ENCODE data around the gene GKN2. TPM values are rescaled to one million over a fixed set of nuclear protein-coding genes. Genes with fewer than 3 reads are reported as not detected.
A peak's percentile ranks its signal among the peaks of the same experiment; 100 is the strongest.

GKN2 gene
- polyA plus RNA-seq, 1 donor from 2014 or later, result not detected

DNA sequence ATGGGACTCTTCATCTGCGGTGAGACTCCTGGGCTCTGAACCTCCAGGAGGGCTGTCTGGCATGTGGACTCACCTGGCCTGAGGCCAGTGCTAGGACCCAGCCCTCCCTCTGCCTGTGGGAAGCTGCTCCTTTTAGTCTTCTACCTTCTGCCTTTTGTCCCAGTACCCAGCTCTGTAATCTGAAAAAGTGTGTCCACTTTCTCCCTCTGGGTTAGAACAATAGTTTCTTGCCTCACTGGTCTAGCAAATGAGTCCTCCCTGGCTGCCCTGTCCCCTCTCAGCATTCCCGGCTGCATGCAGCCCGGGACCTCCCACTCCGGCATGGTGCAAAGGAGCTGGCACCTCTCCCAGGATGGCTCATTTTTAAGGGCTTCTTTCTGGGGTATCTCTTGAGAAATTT is 25.9 kb downstream of the GKN2 start:
- H3K9ac ChIP-seq (ENCODE audit: low read length), result no peak overlapping the region
- H4K20me1 ChIP-seq (ENCODE audit: insufficient read depth), result no peaks in the 10 kb centered on the region
- H3F3A ChIP-seq (ENCODE audit: insufficient read depth, low read length, poor library complexity, severe bottlenecking), result no peaks in the 10 kb centered on the region
- H3K4me2 ChIP-seq (ENCODE audit: low read length), result no peak overlapping the region
- TF ChIP-seq CTCF (IDR thresholded peaks at IDR 0.05; ENCODE audit: poor library complexity, severe bottlenecking), result no peak
- TF ChIP-seq MXI1 (conservative IDR thresholded peaks at IDR 0.05; ENCODE audit: poor library complexity, severe bottlenecking), result no peak
- TF ChIP-seq, protein P1, sequence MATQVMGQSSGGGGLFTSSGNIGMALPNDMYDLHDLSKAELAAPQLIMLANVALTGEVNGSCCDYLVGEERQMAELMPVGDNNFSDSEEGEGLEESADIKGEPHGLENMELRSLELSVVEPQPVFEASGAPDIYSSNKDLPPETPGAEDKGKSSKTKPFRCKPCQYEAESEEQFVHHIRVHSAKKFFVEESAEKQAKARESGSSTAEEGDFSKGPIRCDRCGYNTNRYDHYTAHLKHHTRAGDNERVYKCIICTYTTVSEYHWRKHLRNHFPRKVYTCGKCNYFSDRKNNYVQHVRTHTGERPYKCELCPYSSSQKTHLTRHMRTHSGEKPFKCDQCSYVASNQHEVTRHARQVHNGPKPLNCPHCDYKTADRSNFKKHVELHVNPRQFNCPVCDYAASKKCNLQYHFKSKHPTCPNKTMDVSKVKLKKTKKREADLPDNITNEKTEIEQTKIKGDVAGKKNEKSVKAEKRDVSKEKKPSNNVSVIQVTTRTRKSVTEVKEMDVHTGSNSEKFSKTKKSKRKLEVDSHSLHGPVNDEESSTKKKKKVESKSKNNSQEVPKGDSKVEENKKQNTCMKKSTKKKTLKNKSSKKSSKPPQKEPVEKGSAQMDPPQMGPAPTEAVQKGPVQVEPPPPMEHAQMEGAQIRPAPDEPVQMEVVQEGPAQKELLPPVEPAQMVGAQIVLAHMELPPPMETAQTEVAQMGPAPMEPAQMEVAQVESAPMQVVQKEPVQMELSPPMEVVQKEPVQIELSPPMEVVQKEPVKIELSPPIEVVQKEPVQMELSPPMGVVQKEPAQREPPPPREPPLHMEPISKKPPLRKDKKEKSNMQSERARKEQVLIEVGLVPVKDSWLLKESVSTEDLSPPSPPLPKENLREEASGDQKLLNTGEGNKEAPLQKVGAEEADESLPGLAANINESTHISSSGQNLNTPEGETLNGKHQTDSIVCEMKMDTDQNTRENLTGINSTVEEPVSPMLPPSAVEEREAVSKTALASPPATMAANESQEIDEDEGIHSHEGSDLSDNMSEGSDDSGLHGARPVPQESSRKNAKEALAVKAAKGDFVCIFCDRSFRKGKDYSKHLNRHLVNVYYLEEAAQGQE (IDR thresholded peaks at IDR 0.05; ENCODE audit: borderline replicate concordance), result no peak
- no peak for TF ChIP-seq POLR2AphosphoS5 (IDR thresholded peaks at IDR 0.05)
- no peak for TF ChIP-seq RAD21 (conservative IDR thresholded peaks at IDR 0.05)
- no peak for TF ChIP-seq TAF1 (IDR thresholded peaks at IDR 0.05; ENCODE audit: low read depth)
- TF ChIP-seq SMC3 (conservative IDR thresholded peaks at IDR 0.05; ENCODE audit: poor library complexity), result no peak
- no peak for TF ChIP-seq EZH2 (IDR thresholded peaks at IDR 0.05; ENCODE audit: borderline replicate concordance, insufficient read depth, low read length, poor library complexity, severe bottlenecking)
- no peak for TF ChIP-seq EP300 (conservative IDR thresholded peaks at IDR 0.05; ENCODE audit: poor library complexity, severe bottlenecking)
- H2AFZ ChIP-seq (ENCODE audit: low read depth, low read length), result no peak overlapping the region
- H3K79me2 ChIP-seq (replicated peaks; ENCODE audit: insufficient read depth, low read length), result no peaks in the 10 kb centered on the region
- H3K27ac ChIP-seq (ENCODE audit: low read length), result no peak overlapping the region
- H3K36me3 ChIP-seq (ENCODE audit: insufficient read depth, low read length), result no peaks in the 10 kb centered on the region
- H3K9me3 ChIP-seq (ENCODE audit: low read length), result no peaks in the 10 kb centered on the region
- no peaks in the 10 kb centered on the region for H3K27me3 ChIP-seq (ENCODE audit: insufficient read depth, low read depth, low read length)
- no peak overlapping the region for H3K4me3 ChIP-seq (ENCODE audit: low read length)
- no peaks in the 10 kb centered on the region for H3K9me2 ChIP-seq (ENCODE audit: insufficient read depth, low read length)

DNA sequence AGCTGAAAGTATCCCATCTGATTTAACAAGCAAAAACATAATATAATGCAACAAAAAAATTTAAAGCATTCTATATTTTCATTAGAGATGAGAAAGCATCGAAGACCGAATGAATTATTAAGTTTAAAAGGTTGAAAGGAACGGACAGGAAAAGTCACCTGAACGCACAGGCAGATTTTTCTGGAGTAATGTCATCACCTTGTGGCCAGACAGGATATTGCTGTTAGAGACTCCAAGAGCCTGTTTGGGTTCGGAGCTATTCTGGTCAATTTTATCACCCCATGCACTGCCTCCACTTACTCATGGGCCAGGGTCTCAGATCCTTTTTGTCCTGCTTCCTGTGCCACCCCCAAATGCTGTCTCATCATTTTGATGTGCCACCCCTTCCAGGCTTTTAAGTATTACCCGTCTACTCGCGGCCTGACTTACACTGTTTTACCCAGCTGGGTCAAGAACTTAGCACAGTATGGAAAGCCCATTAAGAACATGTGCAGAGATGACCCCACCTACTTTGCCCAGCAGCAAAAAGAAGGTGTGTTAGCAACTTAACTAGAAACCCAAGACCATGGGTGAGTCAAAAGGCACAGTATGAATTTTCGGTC is 27.3 kb downstream of the GKN2 start:
- Histone ChIP-seq H4K20me1 (ENCODE audit: insufficient read depth) (no peaks in the 10 kb centered on the region), H3K4me2 (ENCODE audit: low read length) (no peak overlapping the region), H3K9ac (ENCODE audit: low read length) (no peak overlapping the region), H3K9me3 (ENCODE audit: low read length) (no peaks in the 10 kb centered on the region), H3K79me2 (replicated peaks; ENCODE audit: insufficient read depth, low read length) (no peaks in the 10 kb centered on the region), H2AFZ (ENCODE audit: low read depth, low read length) (no peak overlapping the region), H3K36me3 (ENCODE audit: insufficient read depth, low read length) (no peaks in the 10 kb centered on the region), H3F3A (ENCODE audit: insufficient read depth, low read length, poor library complexity, severe bottlenecking) (no peaks in the 10 kb centered on the region), H3K4me3 (ENCODE audit: low read length) (no peak overlapping the region), H3K9me2 (ENCODE audit: insufficient read depth, low read length) (no peaks in the 10 kb centered on the region), H3K27ac (ENCODE audit: low read length) (no peak overlapping the region), H3K27me3 (ENCODE audit: insufficient read depth, low read depth, low read length) (no peaks in the 10 kb centered on the region)
- TF ChIP-seq RAD21 (conservative IDR thresholded peaks at IDR 0.05) (peak; percentile 94), EZH2 (IDR thresholded peaks at IDR 0.05; ENCODE audit: borderline replicate concordance, insufficient read depth, low read length, poor library complexity, severe bottlenecking) (no peak), TAF1 (IDR thresholded peaks at IDR 0.05; ENCODE audit: low read depth) (no peak), MXI1 (conservative IDR thresholded peaks at IDR 0.05; ENCODE audit: poor library complexity, severe bottlenecking) (no peak), EP300 (conservative IDR thresholded peaks at IDR 0.05; ENCODE audit: poor library complexity, severe bottlenecking) (no peak), SMC3 (conservative IDR thresholded peaks at IDR 0.05; ENCODE audit: poor library complexity) (peak; percentile 97), CTCF (IDR thresholded peaks at IDR 0.05; ENCODE audit: poor library complexity, severe bottlenecking) (peak; percentile 92), POLR2AphosphoS5 (IDR thresholded peaks at IDR 0.05) (no peak)
- TF ChIP-seq, protein P1 (IDR thresholded peaks at IDR 0.05; ENCODE audit: borderline replicate concordance), result no peak

Data from neural cell (in vitro differentiated cells).